ENCODE results near the gene CARHSP1.

DNA sequence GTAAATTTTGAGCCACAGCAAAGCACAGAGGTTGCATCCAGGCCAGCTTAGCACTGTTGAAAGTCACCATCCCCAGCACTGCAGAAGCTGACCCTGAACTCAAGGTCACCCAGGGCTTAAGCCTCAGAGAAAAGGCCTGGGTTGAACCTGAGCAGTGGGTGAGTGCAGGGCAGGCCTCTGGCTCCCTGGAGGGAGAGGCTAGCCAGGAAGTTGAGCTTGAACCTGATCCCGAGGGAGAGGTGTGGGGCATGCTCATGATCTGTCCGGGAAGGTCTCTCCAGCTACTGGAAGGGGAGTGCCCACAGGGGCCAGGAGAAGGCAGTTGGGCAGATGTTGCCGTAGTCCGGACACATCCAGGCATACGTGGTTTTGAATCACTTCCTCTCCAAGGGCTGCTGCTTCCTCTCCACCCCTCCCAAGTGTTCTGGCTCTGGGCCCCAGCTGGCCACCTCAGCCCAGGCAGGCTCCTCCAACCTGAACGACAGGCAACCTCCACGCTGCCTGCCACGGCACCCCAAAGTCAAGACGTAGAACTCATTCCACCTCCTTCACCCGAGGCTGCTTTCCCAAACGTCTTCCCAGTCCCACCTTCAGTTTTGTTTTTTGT lies 18.4 kb downstream of the CARHSP1 start:
- TF ChIP-seq, protein P1, sequence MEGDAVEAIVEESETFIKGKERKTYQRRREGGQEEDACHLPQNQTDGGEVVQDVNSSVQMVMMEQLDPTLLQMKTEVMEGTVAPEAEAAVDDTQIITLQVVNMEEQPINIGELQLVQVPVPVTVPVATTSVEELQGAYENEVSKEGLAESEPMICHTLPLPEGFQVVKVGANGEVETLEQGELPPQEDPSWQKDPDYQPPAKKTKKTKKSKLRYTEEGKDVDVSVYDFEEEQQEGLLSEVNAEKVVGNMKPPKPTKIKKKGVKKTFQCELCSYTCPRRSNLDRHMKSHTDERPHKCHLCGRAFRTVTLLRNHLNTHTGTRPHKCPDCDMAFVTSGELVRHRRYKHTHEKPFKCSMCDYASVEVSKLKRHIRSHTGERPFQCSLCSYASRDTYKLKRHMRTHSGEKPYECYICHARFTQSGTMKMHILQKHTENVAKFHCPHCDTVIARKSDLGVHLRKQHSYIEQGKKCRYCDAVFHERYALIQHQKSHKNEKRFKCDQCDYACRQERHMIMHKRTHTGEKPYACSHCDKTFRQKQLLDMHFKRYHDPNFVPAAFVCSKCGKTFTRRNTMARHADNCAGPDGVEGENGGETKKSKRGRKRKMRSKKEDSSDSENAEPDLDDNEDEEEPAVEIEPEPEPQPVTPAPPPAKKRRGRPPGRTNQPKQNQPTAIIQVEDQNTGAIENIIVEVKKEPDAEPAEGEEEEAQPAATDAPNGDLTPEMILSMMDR (IDR thresholded peaks at IDR 0.05 in 2 of 3, conservative IDR thresholded peaks at IDR 0.05 in 1 of 3; ENCODE audit: borderline replicate concordance in 1 of 3, insufficient read depth in 1 of 3, low read depth in 2 of 3, low read length in 2 of 3) = no peak
- TF ChIP-seq YY1 (IDR thresholded peaks at IDR 0.05; ENCODE audit: extremely low read depth, insufficient replicate concordance, low read depth, low read length) (no peak), POLR2AphosphoS5 (IDR thresholded peaks at IDR 0.05; ENCODE audit: low read depth, low read length) (0 out of 2 replicates have a peak, but pooled peaks have one; percentile 30), POLR2A (IDR thresholded peaks at IDR 0.05; ENCODE audit: borderline replicate concordance, extremely low read depth, insufficient read depth, insufficient read length) (no peak), SRF (IDR thresholded peaks at IDR 0.05; ENCODE audit: low read depth) (no peak), CBX3 (IDR thresholded peaks at IDR 0.05; ENCODE audit: low read depth) (no peak), EZH2 (IDR thresholded peaks at IDR 0.05) (no peak), EGR1 (IDR thresholded peaks at IDR 0.05; ENCODE audit: low read depth) (no peak), RAD21 (IDR thresholded peaks at IDR 0.05; ENCODE audit: low read depth) (no peak), SP1 (IDR thresholded peaks at IDR 0.05; ENCODE audit: low read depth) (no peak), CEBPB (IDR thresholded peaks at IDR 0.05; ENCODE audit: low read depth) (no peak), TCF7L2 (IDR thresholded peaks at IDR 0.05; ENCODE audit: borderline replicate concordance, extremely low read depth, insufficient read depth, insufficient read length) (no peak)
